NT2/D1 (cell line): ENCODE data around the gene PCGF5.

Experiments
- SUZ12 ChIP-seq: IDR thresholded peaks from 2 replicates; pipeline ENCODE4 v1.6.1; 2011; ENCODE audit not compliant: insufficient read length, insufficient read depth; ENCODE audit errors: extremely low read depth
- YY1 ChIP-seq: IDR thresholded peaks from 2 replicates; pipeline ENCODE4 v1.6.1; 2011; ENCODE audit not compliant: insufficient read length, insufficient read depth
- ZNF274 ChIP-seq: IDR thresholded peaks from 2 replicates; pipeline ENCODE4 v1.6.1; 2011; ENCODE audit warnings: mild to moderate bottlenecking, low read depth, low read length

DNA sequence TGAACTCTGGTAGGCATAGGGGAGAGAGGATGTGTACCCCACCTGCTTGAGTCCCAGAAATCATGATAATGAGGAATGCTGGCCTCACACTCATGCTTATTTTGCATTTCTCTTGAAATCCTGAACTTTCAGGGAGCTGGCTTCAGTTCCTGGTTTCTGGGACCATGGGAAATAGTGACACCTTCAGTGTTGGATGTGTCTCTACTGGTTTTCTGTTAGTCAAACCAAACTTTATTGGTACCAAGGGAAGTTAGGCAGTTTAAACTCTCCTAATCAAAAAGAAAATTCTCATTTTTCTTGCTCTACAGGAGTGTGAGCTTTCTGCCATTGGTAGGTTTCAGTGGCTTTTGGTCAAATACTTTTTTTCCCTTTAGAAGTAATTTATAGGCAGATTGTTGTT lies 11.8 kb upstream of the PCGF5 start:
- TF ChIP-seq YY1 (no peak), ZNF274 (no peak), SUZ12 (no peak)
